Measurements from ENCODE around the gene KPNA2. TPM values are rescaled to one million over a fixed set of nuclear protein-coding genes. Genes with fewer than 3 reads are reported as not detected.

Gene KPNA2
- total RNA-seq, 1 donor from 2014 or later: 104 TPM

GRCh38 chr17:68087851-68088250, 52.3 kb downstream of the KPNA2 start:
- TF ChIP-seq, protein P1, sequence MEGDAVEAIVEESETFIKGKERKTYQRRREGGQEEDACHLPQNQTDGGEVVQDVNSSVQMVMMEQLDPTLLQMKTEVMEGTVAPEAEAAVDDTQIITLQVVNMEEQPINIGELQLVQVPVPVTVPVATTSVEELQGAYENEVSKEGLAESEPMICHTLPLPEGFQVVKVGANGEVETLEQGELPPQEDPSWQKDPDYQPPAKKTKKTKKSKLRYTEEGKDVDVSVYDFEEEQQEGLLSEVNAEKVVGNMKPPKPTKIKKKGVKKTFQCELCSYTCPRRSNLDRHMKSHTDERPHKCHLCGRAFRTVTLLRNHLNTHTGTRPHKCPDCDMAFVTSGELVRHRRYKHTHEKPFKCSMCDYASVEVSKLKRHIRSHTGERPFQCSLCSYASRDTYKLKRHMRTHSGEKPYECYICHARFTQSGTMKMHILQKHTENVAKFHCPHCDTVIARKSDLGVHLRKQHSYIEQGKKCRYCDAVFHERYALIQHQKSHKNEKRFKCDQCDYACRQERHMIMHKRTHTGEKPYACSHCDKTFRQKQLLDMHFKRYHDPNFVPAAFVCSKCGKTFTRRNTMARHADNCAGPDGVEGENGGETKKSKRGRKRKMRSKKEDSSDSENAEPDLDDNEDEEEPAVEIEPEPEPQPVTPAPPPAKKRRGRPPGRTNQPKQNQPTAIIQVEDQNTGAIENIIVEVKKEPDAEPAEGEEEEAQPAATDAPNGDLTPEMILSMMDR (IDR thresholded peaks at IDR 0.05; ENCODE audit: unreplicated experiment): no peak
- Mint-ChIP-seq H3K27me3 (ENCODE audit: unreplicated experiment) (no peaks in the 10 kb centered on the region), H3K4me3 (ENCODE audit: unreplicated experiment) (no peak overlapping the region), H3K27ac (ENCODE audit: unreplicated experiment) (no peak overlapping the region), H3K36me3 (ENCODE audit: low read depth, unreplicated experiment) (no peaks in the 10 kb centered on the region), H3K4me1 (ENCODE audit: unreplicated experiment) (peaks cover 3% of the 10 kb centered on the region), H3K9me3 (ENCODE audit: unreplicated experiment) (no peaks in the 10 kb centered on the region)
- DNase-seq (ENCODE audit: low spot score): no peak

- Mint-ChIP-seq H3K36me3 (ENCODE audit: low read depth, unreplicated experiment) (no peaks in the 10 kb centered on the region), H3K9me3 (ENCODE audit: unreplicated experiment) (no peaks in the 10 kb centered on the region), H3K27me3 (ENCODE audit: unreplicated experiment) (no peaks in the 10 kb centered on the region), H3K4me1 (ENCODE audit: unreplicated experiment) (peaks cover 3% of the 10 kb centered on the region), H3K27ac (ENCODE audit: unreplicated experiment) (no peak overlapping the region), H3K4me3 (ENCODE audit: unreplicated experiment) (no peak overlapping the region)
- no peak for DNase-seq (ENCODE audit: low spot score)
- TF ChIP-seq, protein P1 (IDR thresholded peaks at IDR 0.05; ENCODE audit: unreplicated experiment): no peak
These were observed 54.3 kb downstream of the KPNA2 start for GRCh38 chr17:68089881-68090280.

DNA sequence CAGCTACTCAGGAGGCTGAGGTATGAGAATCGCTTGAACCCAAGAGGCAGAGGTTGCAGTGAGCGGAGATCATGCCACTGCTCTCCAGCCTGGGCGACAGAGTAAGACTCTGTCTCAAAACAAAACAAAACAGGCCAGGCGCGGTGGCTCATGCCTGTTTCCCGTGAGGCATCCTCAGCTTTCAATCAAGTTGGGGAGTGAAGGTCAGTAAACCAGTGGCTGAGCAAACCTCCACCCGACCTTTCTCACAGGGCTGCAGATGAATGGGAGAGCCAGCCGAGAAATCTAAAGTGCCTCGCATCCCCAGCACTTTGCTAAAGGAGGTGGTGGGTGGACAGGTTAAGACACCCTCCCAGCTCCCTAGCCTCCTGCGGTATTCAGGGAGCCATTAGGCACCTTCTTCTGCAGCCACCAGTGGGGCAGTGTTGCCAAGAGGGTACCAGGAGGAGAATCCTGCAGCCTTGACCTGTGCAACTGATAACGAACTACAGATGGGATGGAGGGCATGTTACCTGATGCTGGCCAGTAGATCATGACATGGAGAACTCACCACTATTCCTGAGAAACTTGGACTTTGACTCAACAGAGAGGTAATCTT, 59.0 kb downstream of the KPNA2 start:
- no peaks in the 10 kb centered on the region for H3K9me3 Mint-ChIP-seq (ENCODE audit: unreplicated experiment)
- DNase-seq (ENCODE audit: low spot score): no peak
- no peak overlapping the region for H3K4me3 Mint-ChIP-seq (ENCODE audit: unreplicated experiment)
- TF ChIP-seq, protein P1 (IDR thresholded peaks at IDR 0.05; ENCODE audit: unreplicated experiment): no peak
- no peaks in the 10 kb centered on the region for H3K4me1 Mint-ChIP-seq (ENCODE audit: unreplicated experiment)
- no peak overlapping the region for H3K27ac Mint-ChIP-seq (ENCODE audit: unreplicated experiment)
- no peaks in the 10 kb centered on the region for H3K27me3 Mint-ChIP-seq (ENCODE audit: unreplicated experiment)
- no peaks in the 10 kb centered on the region for H3K36me3 Mint-ChIP-seq (ENCODE audit: low read depth, unreplicated experiment)

DNA sequence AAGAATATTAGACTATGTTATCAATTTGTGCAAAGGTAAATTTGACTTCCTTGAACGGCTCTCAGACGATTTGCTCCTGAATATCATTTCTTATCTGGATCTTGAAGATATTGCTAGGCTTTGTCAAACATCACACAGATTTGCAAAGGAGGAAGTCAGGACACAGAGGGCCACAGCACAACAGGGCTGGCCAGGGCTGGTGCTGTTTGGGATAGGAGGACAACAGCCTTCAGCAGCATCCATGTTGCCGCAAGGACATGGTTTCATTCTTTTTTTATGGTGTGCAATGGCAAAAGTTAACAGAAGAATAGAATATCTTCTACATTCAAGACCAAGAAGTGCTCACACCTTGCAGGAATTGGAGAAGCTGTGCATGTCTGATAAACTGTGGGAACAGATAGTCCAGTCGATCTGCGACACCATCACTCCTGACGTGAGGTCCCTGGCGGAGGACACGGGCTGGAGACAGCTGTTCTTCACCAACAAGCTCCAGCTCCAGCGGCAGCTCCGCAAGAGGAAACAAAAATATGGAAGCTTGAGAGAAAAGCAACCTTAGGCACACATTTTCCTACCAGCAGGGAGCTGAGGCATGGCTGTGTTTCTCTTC, 59.8 kb downstream of the KPNA2 start:
- DNase-seq (ENCODE audit: low spot score): no peak
- Mint-ChIP-seq H3K9me3 (ENCODE audit: unreplicated experiment) (no peaks in the 10 kb centered on the region), H3K4me1 (ENCODE audit: unreplicated experiment) (no peaks in the 10 kb centered on the region), H3K27ac (ENCODE audit: unreplicated experiment) (no peak overlapping the region), H3K36me3 (ENCODE audit: low read depth, unreplicated experiment) (no peaks in the 10 kb centered on the region), H3K4me3 (ENCODE audit: unreplicated experiment) (no peak overlapping the region), H3K27me3 (ENCODE audit: unreplicated experiment) (no peaks in the 10 kb centered on the region)
- TF ChIP-seq, protein P1 (IDR thresholded peaks at IDR 0.05; ENCODE audit: unreplicated experiment): no peak

DNA sequence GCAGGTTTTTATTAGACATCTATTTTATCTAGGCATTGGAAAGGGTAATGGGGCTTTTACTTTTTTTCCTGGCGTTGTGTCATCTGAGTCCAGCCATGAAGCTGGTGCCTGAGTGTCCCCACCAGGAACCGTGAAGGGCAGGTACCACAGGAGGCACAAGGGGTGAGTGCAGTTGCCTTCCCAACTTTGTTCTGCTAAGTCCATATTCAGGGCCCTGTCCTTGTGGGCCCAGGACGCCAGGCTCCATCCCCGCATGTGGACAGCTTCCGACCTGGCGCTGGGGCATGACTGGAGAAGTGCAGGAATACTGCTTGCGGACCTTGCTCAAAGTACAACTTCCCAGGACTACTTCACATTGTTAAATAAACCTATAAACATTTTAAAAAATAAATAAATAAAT, 60.6 kb downstream of the KPNA2 start:
- Mint-ChIP-seq H3K9me3 (ENCODE audit: unreplicated experiment) (no peaks in the 10 kb centered on the region), H3K36me3 (ENCODE audit: low read depth, unreplicated experiment) (no peaks in the 10 kb centered on the region), H3K4me1 (ENCODE audit: unreplicated experiment) (peaks cover 3% of the 10 kb centered on the region), H3K27ac (ENCODE audit: unreplicated experiment) (no peak overlapping the region), H3K4me3 (ENCODE audit: unreplicated experiment) (no peak overlapping the region), H3K27me3 (ENCODE audit: unreplicated experiment) (peaks cover 2% of the 10 kb centered on the region)
- DNase-seq (ENCODE audit: low spot score): no peak
- TF ChIP-seq, protein P1 (IDR thresholded peaks at IDR 0.05; ENCODE audit: unreplicated experiment): no peak
